GM19025 (cell line): ENCODE results near the gene ATP7B.
"Not testable (repeated sequence)": the region's sequence is repeated elsewhere in the genome, so short reads cannot be mapped to it uniquely, and the experiment has no call there.

Experiments used
- ATAC-seq: cut with Tn5 transposase; IDR thresholded peaks from one replicate; pipeline ENCODE4 v1.9.1; 2021; ENCODE audit warnings: mild to moderate bottlenecking, low read depth, moderate library complexity; ENCODE audit not compliant: unreplicated experiment

The ATP7B gene

GRCh38 chr13:52010890-52011631 is at the start of gene ATP7B:
TSS of gene ATP7B (minus strand) at chr13:52011450. CDS start at chr13:52011337, 113 bp downstream.
- no peak for ATAC-seq

- no peak for ATAC-seq
Measured at GRCh38 chr13:52053460-52053859, 42.2 kb upstream of the ATP7B start.

GRCh38 chr13:52051400-52051799 is 40.1 kb upstream of the ATP7B start:
- ATAC-seq: no peak

- no peak for ATAC-seq
Measured at GRCh38 chr13:52048516-52048915, 37.3 kb upstream of the ATP7B start.

- no peak for ATAC-seq
Measured at GRCh38 chr13:52047463-52047862, 36.2 kb upstream of the ATP7B start.

GRCh38 chr13:52043675-52044074 is 32.4 kb upstream of the ATP7B start:
- no peak for ATAC-seq

GRCh38 chr13:52036037-52036436 is 24.8 kb upstream of the ATP7B start:
- no peak for ATAC-seq

- no peak for ATAC-seq
Measured at GRCh38 chr13:52034616-52035226, 23.5 kb upstream of the ATP7B start.

- ATAC-seq: no peak
Measured at GRCh38 chr13:52033039-52033438, 21.8 kb upstream of the ATP7B start.

GRCh38 chr13:52030401-52030800 is 19.2 kb upstream of the ATP7B start:
- not testable (repeated sequence) for ATAC-seq

GRCh38 chr13:52029569-52029968 is 18.3 kb upstream of the ATP7B start:
- ATAC-seq: no peak

- ATAC-seq: no peak
Measured at GRCh38 chr13:52027832-52028231, 16.6 kb upstream of the ATP7B start.

GRCh38 chr13:52026246-52026626 is 15.0 kb upstream of the ATP7B start:
- ATAC-seq: no peak

- no peak for ATAC-seq
Measured at GRCh38 chr13:52025475-52026245, 14.4 kb upstream of the ATP7B start.

GRCh38 chr13:52024481-52024880 is 13.2 kb upstream of the ATP7B start, which contains the start of gene UTP14C:
TSS of gene UTP14C (plus strand) at chr13:52024691. CDS start at chr13:52028805, 4,114 bp downstream.
- no peak for ATAC-seq

- ATAC-seq: no peak
Measured at GRCh38 chr13:52022356-52022755, 11.1 kb upstream of the ATP7B start.

GRCh38 chr13:52020191-52020590 is 8.9 kb upstream of the ATP7B start:
- ATAC-seq: no peak

GRCh38 chr13:52016296-52016695 is 5.0 kb upstream of the ATP7B start:
- ATAC-seq: no peak

- ATAC-seq: no peak
Measured at GRCh38 chr13:52012512-52012836, 1.2 kb upstream of the ATP7B start.

GRCh38 chr13:52011632-52012511 is 622 bp upstream of the ATP7B start, which contains the start of gene ALG11:
TSS of gene ALG11 (plus strand) at chr13:52012398. CDS start at chr13:52012419, 21 bp downstream.
- peak; percentile 100 for ATAC-seq
